Coronary artery (tissue), 2 donors: ENCODE measurements around the gene CSTA.

Experiments
- DNase-seq: peaks from one replicate; pipeline ENCODE4 v3.0.0-alpha.2; 2017; ENCODE audit warnings: low spot score
- H3K27ac ChIP-seq, 2 donors: fragments of 200-600 bp; sonication (generic); one replicate each; pipeline ENCODE4 v1.5.1; 2016 to 2019
- H3K4me3 ChIP-seq: fragments of 200-600 bp; sonication (generic); 2 replicates; pipeline ENCODE4 v1.5.1; 2016; ENCODE audit warnings: mild to moderate bottlenecking, moderate library complexity
- TF ChIP-seq, protein P1 (sequence below): fragments of 200-600 bp; sonication (generic); IDR thresholded peaks from one replicate; pipeline ENCODE4 v1.5.1; 2019; ENCODE audit warnings: antibody characterized with exemption

Gene CSTA

DNA sequence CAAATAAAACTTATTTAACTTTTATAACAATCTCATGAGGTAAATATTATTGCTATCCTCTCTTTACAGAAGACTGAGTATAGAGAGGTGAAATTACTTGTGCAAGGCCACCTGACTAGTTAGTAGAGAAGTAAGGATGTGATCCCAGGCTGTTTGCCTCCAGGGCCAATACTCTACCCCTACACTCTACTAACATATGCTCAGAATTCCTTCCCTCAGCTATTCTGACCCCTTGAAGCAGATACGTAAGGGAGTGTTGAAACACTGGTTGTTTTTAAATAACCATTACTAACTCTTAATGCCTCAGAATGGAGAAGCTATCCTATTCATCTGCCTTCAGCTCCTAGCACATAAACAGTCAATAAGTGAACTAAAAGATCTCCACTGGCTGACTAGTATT, 24.1 kb downstream of the CSTA start:
- H3K4me3 ChIP-seq: no peak overlapping the region
- H3K27ac ChIP-seq: no peak overlapping the region
- TF ChIP-seq, protein P1, sequence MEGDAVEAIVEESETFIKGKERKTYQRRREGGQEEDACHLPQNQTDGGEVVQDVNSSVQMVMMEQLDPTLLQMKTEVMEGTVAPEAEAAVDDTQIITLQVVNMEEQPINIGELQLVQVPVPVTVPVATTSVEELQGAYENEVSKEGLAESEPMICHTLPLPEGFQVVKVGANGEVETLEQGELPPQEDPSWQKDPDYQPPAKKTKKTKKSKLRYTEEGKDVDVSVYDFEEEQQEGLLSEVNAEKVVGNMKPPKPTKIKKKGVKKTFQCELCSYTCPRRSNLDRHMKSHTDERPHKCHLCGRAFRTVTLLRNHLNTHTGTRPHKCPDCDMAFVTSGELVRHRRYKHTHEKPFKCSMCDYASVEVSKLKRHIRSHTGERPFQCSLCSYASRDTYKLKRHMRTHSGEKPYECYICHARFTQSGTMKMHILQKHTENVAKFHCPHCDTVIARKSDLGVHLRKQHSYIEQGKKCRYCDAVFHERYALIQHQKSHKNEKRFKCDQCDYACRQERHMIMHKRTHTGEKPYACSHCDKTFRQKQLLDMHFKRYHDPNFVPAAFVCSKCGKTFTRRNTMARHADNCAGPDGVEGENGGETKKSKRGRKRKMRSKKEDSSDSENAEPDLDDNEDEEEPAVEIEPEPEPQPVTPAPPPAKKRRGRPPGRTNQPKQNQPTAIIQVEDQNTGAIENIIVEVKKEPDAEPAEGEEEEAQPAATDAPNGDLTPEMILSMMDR: no peak
- DNase-seq: no peak

DNA sequence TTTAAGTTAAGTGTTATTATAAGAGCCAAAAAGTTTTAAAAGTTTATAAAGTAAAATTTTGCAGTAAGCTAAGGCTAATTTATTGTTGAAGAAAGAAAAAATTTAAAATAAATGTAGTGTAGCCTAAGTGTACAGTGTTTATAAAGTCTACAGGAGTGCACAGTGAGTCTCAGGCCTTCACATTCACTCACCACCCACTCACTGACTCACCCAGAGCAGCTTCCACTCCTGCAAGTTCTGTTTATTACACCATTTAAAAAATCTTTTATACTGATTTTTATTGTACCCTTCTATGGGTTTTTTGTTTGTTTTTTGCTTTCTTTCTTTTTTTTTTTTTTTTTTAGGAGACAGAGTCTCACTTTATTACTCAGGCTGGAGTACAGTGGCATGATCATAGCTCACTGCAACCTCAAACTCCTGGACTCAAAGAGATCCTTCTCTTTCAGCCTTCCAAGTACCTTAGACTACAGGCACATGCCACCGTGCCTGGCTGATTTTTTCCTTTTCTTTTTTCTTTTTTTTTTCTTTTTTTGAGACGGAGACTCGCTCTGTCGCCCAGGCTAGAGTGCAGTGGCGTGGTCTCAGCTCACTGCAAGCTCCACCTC, 25.9 kb downstream of the CSTA start:
- H3K4me3 ChIP-seq: no peak overlapping the region
- no peak for DNase-seq
- H3K27ac ChIP-seq: no peak overlapping the region
- TF ChIP-seq, protein P1: no peak

DNA sequence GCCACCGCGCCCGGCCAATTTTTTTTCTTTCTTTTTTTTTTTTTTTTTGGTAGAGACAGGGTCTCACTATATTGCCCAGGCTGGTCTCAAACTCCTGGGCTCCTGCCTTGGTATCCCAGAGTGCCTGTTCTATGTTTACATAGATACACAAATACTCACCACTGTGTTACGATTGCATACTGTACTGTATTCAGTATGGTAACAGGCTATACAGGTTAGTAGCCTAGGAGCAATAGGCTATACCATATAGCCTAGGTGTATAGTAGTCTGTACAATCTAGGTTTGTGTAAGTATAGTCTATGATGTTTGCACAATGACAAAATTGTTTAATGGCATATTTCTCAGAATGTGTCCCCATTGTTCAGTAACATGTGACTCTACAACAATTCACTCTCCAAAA, 26.6 kb downstream of the CSTA start:
- no peak overlapping the region for H3K4me3 ChIP-seq
- H3K27ac ChIP-seq: no peak overlapping the region
- DNase-seq: no peak
- TF ChIP-seq, protein P1: no peak

DNA sequence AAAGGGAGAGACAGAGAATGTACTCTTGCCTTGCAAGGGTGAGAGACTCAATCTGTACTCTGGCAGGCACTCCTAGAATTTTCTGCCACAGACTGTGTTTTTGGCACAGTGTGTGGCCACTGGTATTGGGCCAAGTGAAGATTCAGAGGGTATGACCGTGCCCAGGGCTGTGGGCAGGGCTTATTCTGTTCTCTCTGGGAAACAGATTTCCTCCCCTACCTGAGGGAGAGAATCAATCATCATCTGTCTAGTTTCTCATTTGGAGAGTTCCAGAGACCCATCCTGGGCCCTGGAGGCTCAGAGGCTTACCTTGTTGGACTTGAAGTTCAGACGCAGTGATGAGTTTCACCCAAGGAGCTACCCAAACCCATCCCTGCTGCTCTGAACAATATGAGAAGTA, 28.2 kb downstream of the CSTA start:
- TF ChIP-seq, protein P1: no peak
- Histone ChIP-seq H3K4me3 (no peak overlapping the region), H3K27ac (no peak overlapping the region)
- no peak for DNase-seq

DNA sequence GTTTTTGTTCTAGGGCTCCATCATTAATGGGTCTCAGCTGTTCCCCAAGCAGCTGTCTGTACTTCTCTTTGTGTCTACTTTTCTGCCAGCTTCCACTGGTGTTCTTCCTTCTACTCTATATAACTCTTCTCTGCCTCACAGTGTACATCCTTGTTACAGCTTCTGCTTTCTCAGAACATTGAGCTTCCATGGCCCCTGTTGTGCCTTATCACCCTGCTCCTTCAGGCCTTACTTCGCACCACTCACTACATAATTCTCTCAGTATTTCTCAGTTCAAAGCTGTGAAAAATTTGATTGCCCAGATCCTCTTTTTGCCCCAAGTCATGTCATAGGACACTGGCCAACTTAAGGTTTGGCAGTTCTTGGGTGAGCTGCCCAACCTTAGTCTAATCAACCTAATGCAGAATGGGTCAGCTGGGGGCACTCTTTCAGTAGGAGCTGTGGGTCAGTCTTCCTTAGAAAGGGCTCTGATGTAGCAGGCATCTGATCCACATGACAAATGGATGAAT, 28.9 kb downstream of the CSTA start:
- DNase-seq: no peak
- TF ChIP-seq, protein P1: no peak
- H3K4me3 ChIP-seq: no peak overlapping the region
- no peak overlapping the region for H3K27ac ChIP-seq

DNA sequence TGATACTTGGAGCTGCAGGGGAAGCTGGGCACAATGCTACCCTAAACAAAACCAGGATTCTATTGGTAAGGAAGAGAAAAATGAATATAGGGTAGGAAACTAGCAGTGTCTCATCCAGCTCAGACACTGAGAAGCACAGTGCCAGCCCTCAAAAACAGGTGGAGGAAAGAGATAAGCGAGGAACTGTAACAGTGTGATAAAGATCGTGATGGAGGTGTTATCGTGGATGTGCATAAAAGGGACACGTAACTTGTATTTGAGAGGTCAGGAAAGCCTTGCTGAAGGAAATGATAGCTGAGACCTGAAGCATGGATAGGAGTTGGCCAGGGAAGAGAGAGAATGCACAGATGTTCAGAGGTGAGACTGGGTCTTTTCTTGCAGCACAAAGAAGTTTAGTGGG, 30.6 kb downstream of the CSTA start:
- Histone ChIP-seq H3K27ac (no peak overlapping the region), H3K4me3 (no peak overlapping the region)
- DNase-seq: no peak
- TF ChIP-seq, protein P1: no peak

DNA sequence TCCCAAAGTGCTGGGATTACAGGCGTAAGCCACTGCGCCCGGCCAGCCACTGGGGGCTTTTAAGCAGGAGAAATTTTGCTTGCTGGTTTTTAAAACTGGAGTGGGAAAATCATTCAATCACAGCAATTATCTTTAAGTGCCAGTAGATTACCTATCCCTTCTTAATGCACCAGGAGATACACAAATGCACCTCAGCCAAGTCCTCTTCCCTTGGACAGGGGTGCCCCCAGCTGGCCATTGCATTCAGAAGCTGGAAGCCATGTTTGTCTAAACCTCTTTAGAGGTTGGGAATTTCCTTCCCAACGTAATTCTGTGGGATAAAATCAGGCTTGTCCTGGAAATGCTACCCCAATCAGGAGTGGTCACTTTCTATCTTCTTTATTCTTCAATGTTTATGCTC, 31.4 kb downstream of the CSTA start:
- no peak overlapping the region for H3K4me3 ChIP-seq
- TF ChIP-seq, protein P1: no peak
- no peak overlapping the region for H3K27ac ChIP-seq
- no peak for DNase-seq
